Stimulated activated CD4-positive, alpha-beta T cell treated with anti-CD3 and anti-CD28 coated beads, Interleukin-1b, Interleukin-23, amount 100 ng/mL, for 4 hours (primary cell): ENCODE data around the gene NMBR.
"Not testable (repeated sequence)": the region's sequence is repeated elsewhere in the genome, so short reads cannot be mapped to it uniquely, and the experiment has no call there.

Experiments
- DNase-seq, 2 donors: peaks; one replicate each; pipeline ENCODE4 v3.0.0-alpha.2; 2020; ENCODE audit warnings: low read depth in 2 of 2

NMBR gene

GRCh38 chr6:142058551-142059290 is 88.2 kb downstream of the NMBR start:
- no peak for DNase-seq

- no peak for DNase-seq
Measured at GRCh38 chr6:142055219-142055618, 91.7 kb downstream of the NMBR start.

- DNase-seq, result no peak
Measured at GRCh38 chr6:142051404-142051803, 95.5 kb downstream of the NMBR start.

GRCh38 chr6:142048593-142048980 is 98.3 kb downstream of the NMBR start:
- no peak for DNase-seq

- DNase-seq, result no peak
Measured at GRCh38 chr6:142047934-142048592, 98.9 kb downstream of the NMBR start.

- DNase-seq, result no peak
Measured at GRCh38 chr6:142045380-142046278, 101.3 kb downstream of the NMBR start.

- no peak for DNase-seq
Measured at GRCh38 chr6:142035890-142036289, 111.0 kb downstream of the NMBR start.

- no peak for DNase-seq
Measured at GRCh38 chr6:142031035-142031434, 115.9 kb downstream of the NMBR start.

- no peak for DNase-seq
Measured at GRCh38 chr6:142030115-142030619, 116.8 kb downstream of the NMBR start.

- DNase-seq, result no peak
Measured at GRCh38 chr6:142028527-142028926, 118.4 kb downstream of the NMBR start.

GRCh38 chr6:142027804-142028203 is 119.1 kb downstream of the NMBR start:
- not testable (repeated sequence) for DNase-seq

GRCh38 chr6:142027074-142027473 is 119.8 kb downstream of the NMBR start:
- no peak for DNase-seq

GRCh38 chr6:142026471-142026870 is 120.5 kb downstream of the NMBR start:
- DNase-seq, result no peak
